HG02763 (cell line): ENCODE measurements around the gene MEI1.
"Not testable (repeated sequence)": the region's sequence is repeated elsewhere in the genome, so short reads cannot be mapped to it uniquely, and the experiment has no call there.

Source experiments
- ATAC-seq: cut with Tn5 transposase; IDR thresholded peaks from one replicate; pipeline ENCODE4 v1.9.1; 2021; ENCODE audit warnings: mild to moderate bottlenecking, moderate library complexity; ENCODE audit not compliant: unreplicated experiment

Gene MEI1, protein sequence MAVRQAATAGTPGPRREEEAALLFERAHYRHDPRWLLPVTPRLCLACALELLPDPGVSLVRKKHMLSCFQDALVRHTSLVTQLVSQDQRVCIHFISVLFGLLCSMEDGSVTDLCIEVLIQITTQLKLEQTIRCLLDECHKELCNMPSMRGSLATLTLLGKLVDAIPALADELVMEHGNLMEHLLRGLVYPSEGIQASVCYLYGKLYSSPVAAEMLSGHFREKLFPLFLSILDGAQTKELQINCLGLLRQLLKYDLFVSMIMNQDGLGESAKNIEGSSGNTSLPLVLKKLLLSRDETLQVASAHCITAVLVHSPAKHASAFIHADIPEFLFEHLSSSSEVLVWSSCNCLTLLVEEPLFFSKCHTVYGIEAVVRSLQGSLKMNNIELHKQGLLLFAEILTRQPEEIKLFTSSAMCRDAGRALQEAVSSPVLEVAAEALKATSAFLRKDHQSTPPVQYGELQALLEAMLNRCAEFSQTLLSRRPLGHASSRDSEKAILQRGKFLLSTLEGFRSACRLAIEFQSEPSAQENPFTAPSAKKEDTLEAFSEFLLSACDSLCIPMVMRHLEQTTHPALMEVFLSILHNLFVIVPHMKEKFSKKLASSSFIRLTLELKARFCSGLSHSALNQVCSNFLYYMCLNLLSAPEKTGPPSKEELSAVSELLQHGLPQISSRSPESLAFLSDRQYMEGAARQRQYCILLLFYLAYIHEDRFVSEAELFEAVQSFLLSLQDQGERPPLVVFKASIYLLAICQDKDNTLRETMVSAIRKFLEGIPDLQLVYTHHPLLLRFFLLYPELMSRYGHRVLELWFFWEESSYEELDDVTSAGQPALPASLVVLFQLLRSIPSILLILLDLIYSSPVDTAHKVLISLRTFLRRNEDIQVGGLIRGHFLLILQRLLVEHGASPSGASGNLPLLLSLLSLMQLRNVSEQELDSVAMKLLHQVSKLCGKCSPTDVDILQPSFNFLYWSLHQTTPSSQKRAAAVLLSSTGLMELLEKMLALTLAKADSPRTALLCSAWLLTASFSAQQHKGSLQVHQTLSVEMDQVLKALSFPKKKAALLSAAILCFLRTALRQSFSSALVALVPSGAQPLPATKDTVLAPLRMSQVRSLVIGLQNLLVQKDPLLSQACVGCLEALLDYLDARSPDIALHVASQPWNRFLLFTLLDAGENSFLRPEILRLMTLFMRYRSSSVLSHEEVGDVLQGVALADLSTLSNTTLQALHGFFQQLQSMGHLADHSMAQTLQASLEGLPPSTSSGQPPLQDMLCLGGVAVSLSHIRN

DNA sequence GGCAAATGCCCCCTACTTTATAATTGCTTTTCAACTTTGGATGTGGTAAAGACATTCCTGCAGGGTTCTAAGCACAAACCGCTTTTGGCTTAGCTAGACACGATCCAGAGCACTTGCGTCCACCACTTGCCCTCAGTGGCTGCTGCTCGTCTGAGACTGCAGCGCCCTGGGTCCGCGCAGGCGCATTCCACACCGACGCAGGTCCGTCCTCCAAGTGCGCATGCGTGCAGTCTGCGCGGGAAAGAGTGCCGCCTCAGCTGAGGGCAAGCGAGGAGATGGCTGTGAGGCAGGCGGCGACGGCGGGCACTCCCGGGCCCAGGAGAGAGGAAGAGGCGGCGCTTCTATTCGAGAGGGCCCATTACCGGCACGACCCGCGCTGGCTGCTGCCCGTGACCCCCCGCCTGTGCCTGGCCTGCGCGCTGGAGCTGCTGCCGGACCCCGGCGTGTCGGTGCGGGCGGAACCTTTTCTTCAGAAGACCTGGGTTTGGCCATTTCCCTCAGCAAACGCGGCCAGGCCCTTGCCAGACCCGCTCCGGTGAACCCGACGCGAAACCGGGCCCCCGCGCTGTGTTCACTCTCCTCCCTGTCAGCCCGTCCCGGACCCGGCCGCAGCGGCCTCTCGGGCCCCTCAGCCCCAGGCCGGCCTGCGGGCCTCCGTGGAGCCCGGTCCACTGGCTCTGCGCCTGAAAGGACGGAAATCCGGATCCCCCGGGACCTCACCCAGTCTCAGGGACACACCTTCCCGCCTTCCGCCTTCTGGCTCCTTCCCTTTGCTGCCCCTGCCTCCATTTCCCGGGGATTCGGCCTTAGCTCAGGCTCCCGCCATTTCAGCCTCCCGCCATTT lies at the start of gene MEI1:
Gene MEI1 (plus strand): TSS at position 240 of the 844 bp plus-strand sequence. CDS start 36 bp downstream, at position 276.
- no peak for ATAC-seq

DNA sequence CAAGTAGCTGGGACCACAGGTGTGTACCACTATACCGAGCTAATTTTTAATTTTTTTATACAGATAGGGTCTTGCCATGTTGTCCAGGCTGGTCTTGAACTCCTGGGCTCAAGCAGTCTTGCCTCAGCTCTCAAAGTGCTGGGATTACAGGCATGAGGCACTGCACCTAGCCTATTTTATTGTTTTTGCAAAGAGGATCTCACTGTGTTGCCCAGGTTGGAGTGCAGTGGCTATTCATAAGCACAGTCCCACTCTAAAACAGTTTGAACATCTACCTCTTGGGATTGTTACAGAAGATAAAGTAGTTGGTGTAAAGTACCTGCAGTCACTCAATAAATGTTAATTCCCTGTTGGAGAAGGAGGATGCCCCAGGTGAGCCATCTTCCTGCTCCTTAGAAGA lies 49.1 kb upstream of the MEI1 start:
- ATAC-seq, result no peak

DNA sequence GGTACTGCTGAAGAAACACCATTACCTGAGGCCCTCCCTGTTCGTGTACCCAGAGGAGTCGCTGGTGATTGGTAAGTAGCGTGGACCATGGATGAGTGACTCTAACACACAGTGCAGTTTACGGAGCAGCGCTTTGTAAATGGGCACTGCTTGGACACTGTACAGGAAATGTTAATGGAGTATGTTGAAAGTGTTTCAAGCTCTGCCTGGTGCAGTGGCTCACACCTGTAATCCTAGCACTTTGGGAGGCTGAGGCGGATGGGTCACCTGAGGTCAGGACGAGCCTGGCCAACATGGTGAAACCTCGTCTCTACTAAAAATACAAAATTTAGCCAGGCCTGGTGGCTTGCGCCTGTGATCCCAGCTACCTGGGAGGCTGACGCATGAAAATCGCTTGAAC lies 48.5 kb upstream of the MEI1 start:
- no peak for ATAC-seq

DNA sequence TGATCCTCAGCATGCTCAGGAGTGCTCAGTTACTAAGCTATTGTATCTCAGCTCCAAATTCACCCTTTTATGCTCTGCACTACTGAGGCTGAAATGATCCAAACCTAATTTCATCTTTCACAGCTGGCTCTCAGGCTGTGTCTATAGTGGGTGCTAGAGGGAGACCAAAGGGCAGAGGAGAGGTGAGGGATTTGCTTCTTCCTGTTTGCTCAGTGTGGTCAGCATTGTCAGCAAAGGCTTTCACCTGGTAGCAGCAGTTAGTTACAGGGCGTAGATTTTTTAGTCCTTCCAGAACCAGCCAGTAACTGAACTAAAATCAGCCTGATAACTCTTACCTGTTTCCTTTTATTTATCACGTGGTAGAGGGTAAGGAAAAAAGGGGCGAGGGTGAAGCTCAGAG lies 45.0 kb upstream of the MEI1 start:
- no peak for ATAC-seq

DNA sequence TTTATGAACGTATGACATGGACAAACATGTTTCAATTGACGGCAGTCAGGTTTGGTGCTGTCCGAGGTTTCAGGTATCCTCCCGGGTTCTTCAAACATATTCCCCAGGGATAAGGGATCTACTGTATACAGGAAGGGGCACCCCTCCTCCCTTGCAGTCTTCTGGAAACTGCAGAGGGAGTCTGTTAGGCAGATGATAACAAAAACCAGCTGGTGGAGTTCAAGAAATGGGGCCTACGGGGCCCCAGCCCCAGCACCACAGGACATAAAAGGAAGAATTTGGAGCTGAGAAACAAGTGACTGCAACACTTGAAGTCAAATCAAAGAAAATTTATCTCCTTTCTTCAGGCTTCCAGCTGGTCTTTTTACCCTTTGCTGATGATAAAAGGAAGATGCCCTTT lies 42.7 kb upstream of the MEI1 start:
- no peak for ATAC-seq

DNA sequence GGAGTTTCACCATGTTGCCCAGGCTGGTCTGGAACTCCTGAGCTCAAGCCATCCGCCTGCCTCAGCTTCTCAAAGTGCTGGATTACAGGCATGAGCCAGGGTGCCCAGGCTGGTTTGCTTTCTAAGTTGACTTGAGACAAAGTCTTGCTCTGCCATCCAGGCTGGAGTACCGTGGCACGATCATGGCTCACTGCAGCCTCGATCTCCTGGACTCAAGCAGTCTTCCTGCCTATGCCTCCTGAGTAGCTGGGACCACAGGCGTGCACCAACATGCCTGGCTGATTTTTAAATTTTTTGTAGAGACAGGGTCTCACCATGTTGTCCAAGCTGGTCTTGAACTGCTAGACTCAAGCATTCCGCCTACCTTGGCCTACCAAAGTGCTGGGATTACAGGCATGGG lies 41.6 kb upstream of the MEI1 start:
- ATAC-seq, result no peak

DNA sequence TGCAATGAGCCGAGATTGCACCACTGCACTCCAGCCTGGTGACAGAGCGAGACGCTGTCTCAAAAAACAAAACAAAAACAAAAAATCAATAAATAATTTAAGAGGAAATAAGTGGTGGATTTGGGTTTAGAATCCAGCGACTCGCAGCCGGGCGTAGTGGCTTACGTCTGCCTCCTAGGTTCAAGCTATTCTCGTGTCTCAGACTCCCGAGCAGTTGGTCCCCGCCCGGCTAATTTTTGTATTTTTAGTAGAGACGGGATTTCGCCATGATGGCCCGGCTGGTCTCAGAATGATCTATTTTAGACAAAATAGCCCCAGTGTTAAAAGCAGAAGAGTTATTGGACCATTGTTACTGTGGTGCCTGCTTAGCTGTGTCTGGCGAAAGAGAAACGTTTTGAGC lies 40.4 kb upstream of the MEI1 start:
- no peak for ATAC-seq

DNA sequence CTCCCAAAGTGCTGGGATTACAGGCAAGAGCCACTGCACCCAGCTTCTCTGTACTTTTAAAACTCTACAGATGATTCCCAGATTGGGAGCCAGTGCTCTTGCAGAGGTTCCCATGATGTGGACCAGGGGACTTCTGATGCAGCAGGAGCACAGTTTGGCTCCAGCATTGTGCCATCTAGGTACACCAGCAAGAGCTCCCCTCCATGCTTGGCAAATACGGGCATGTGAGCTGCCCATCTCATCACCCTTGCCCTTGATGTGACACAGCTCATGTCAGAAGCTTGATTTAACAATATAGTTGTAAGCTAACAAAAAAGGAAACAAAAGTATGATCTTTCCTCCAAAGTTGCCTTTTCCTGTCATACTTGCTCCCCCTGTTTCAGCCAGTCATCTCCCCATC lies 39.4 kb upstream of the MEI1 start:
- ATAC-seq, result no peak

DNA sequence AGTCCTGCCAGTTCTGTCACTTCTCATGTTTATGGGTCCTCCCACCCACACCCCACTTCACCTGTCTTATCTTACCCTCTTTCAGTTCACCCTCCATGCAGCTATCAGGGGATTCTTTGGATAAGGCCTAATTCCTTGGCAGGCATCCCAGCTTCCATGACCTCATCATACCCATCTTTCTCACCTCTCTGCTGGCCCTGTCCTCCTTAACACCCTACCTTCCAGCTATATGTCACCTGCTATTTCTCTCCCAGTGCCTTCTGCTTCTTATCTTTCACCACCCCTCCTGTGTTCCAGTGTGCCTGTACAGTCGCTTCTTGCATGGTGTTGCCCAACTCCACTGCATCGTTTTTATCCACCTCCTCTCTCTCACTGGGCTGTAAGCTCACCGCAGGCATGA lies 38.9 kb upstream of the MEI1 start:
- no peak for ATAC-seq

DNA sequence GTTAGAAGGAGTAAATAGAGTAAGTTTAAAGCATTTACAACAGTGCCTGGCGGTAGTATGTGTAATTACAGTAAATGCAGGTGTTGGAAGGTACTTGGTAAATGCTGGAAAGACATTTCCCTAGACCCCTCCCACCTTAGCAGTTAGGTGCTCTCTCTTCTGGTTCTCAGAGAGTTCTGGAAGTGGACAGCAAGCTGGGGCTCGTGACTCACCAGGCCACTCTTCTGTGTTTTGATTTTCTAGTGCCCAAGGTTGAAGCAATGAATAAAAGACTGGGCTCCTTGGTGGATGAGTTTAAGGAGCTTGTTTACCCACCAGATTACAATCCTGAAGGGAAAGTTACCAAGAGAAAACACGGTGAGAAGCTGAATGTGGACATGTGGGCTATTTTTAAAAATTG lies 38.2 kb upstream of the MEI1 start:
- no peak for ATAC-seq

DNA sequence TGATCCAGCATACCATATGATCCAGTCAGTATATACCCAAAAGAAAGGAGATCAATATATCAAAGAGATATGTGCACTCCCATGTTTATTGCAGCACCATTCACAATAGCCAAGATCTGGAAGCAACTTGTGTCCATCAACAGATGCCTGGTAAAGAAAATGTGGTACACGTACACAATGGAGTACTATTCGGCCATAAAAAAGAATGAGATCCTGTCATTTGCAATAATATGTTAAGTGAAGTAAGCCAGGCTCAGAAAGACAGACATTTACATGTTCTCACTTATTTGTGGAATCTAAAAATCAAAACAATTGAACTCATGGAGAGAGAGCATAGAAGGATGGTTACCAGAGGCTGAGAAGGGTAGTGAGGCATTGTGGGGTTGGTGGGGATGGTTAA lies 37.6 kb upstream of the MEI1 start:
- no peak for ATAC-seq

DNA sequence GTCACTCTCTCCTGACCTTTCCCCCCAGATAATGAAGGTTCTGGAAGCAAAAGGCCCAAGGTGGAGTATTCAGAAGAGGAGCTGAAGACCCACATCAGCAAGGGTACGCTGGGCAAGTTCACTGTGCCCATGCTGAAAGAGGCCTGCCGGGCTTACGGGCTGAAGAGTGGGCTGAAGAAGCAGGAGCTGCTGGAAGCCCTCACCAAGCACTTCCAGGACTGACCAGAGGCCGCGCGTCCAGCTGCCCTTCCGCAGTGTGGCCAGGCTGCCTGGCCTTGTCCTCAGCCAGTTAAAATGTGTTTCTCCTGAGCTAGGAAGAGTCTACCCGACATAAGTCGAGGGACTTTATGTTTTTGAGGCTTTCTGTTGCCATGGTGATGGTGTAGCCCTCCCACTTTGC lies 35.7 kb upstream of the MEI1 start:
- ATAC-seq, result not testable (repeated sequence)

DNA sequence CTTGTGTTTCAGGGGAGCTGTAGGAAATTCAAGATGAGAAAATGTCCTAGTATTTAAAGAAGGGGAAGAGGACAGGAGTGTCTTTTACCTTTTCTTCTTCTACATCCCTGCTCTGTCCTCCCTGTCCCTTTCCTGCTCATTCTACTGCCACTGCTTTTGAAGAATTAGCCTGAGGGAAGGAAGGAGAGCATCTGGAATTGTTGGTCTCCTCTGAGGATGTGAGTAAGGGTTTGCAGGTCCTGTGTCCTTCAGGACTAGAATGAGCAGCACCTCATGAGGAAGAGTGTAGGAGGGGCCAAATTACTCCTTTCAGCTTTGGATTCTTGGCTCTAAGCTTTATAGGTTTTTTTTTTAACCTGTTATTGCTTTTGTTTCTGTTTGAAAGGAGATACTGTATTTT lies 34.8 kb upstream of the MEI1 start:
- no peak for ATAC-seq

DNA sequence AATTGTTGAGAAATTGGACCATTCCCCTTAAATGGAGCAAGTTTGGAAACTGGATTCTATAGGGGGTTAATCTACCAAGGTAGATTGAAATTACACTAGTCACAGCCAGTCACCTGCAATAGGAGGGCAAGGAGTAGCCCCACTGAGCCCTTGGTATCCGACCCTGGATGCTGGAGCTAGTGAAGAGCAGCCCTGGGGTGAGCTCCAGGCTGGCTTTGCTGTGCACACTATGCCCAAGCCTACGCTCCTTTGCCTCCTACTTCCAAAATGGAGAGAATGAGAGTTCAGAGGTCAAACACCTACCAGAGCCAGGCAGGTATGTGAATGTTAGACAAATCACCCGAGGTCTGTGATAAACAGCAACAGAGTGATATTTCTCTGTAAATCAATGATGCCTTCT lies 34.4 kb upstream of the MEI1 start:
- ATAC-seq, result no peak

DNA sequence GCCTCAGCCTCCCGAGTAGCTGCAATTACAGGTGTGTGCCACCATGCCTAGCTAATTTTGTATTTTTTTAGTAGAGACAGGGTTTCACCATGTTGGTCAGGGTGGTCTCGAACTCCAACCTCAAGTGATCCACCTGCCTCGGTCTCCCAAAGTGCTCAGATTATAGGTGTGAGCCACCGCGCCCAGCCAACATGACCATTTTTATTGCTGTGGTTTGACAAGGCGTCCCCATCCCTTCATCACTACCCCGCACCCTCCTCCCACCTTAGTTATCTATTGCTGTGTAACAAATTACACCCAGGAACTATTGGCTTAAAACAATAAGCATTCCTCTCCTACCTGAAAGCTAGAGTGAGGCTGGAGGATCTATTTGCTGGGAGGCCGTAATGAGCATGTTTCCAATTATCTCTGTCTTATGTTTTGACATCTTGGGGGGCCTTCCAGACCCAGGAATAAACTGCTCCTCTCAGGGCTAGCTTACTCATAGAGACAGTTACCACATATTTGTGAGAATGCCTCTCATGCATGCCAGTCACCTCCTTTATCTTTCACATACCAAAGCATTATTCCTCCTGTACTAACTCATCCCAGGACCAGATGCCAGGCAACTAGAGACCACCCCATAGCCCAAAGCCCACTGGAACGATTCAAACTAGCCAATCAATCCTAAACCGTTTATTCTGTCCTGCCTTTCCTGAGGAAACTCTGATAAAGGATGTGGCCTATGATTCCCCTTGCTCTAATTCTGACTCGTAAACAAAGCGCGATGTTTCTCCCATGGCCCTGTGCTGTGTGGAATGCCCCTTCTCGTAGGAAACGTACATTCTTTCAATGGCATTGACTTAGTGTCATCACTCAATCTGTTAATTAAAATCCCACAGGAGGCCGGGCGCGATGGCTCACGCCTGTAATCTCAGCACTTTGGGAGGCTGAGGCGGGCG lies 30.1 kb upstream of the MEI1 start:
- no peak for ATAC-seq

DNA sequence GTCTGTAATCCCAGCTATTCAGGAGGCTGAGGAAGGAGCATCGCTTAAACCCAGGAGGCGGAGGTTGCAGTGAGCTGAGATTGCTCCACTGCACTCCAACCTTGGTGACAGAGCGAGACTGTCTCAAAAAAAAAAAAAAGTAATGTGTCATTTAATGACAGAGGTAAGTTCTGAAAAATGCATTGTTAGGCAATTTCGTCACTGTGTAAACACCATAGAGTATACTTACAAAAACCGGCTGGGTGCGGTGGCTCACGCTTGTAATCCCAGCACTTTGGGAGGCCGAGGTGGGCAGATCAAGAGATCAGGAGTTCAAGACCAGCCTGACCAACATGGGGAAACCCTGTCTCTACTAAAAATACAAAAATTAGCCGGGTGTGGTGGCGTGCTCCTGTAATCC lies 27.2 kb upstream of the MEI1 start:
- not testable (repeated sequence) for ATAC-seq

DNA sequence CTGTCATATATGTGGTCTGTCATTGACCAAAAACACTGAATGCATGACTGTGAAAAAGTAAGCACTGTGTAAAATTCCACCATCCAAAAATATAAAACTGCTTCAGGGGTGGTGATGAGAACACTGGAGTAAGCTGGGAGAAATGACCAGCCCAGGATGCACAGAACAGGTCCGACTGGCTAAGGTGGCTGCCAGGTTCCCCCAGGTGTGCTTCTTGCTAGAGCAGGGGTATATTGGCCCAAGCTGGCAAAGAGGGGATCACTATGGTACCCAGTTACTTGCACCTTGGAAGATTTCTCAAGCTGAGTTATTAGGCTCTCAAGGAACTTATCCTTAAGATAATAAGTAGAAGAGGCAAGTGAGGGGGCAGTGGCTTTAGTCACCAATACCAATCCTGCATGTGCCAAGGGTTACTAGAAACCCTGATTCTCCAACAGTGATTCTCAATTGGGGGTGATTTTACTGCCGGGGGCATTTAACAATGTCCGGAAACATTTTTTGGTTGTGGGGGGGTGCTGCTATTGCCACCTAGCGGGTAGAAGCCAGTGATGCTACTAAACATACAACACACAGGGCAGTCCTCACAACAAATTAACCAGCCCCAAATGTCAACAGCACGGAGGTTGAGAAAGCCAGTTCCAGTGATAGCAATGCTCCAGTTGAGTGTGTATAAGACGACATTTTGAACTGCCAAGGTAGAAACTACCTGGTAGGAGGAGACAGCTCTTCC lies 26.4 kb upstream of the MEI1 start:
- no peak for ATAC-seq

DNA sequence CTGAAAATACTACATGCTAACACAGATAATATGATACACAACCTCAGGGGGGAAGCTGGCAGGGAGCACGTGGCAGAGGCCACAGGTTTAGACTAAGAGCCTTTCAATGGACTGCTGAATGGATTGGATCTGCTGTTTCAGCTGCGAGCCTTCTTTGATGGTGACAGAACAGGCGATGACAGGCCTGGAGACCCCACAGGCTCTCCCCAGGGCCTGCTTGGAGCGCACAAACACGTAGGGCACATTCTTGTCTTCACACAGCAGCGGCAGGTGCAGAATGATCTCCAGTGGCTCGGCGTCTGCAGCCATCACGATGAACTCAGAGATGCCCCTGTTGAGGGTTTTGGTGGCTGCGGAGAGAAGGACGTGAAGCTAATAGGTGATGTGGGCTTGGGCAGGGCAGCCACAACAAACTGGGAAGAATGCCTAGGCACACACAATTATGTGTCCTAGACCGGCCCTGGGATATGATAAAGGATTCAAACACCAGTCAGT lies 24.4 kb upstream of the MEI1 start:
- no peak for ATAC-seq
